Measurements from ENCODE around the gene GOLM1.

DNA sequence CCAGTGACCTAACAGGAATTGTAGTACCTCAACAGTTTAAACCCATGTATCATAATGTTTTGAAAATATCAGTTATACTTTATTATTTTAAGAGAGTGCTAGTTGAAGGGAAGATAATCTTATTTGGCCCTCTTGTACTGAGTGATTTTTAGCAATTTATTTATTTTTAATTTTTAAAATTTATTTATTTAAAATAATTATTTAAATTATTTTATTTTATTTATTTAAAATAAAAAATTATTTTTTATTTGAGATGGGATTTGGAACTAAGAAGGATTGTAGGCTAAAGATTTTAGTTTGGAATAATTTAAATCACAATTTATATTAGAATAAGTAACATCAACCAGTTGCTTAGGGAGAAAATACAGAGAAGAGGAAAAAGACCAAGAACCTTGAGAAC lies 104.3 kb downstream of the GOLM1 start:
- TF ChIP-seq ZNF274 (IDR thresholded peaks at IDR 0.05; ENCODE audit: low read depth, low read length) (no peak), YY1 (IDR thresholded peaks at IDR 0.05; ENCODE audit: insufficient read depth, insufficient read length) (no peak)
